NCI-H1105 (cell line): ENCODE data around the gene TNNT1.

ENCODE experiments used
- DNase-seq: peaks from one replicate; lab custom pipeline; 2025; lab: John Stamatoyannopoulos, UW

The TNNT1 gene

DNA sequence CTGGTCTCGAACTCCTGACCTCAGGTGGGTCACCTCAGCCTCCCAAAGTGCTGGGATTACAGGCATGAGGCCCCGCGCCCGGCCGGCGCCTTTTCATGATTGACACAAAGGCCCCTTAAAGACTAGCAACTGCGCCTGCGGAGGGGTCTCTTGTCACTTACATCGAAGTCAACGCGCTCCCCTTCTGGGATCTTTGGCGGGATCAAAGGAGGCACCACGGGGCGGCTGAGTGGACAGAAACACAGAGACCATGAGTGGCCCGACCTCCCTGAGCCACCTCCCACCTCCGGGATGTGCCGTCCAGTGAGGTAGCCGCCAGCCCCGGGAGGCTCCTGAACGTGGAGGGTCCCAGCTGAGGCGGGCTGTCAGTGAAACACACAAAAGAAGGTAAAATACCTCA lies 7.3 kb downstream of the TNNT1 start:
- no peak for DNase-seq

DNA sequence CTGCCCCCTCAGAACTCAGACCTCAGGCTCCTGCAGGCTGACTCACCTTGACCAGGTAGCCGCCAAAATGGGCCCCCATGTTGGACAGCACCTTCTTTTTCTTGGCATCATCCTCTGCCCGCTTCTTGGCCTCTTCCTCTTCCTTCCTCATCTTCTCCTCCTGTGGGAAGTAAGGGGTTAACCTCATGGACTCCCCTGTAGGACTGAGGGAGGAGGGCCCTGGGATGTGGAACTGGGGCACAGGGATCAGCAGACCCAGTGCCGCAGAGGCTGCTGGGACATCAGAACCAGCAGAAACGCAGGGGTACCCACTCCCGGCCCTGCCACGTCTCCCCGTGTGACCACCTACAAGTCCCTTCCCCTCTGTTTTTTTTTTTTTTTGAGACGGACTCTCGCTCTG lies 11.1 kb downstream of the TNNT1 start:
- DNase-seq: no peak

DNA sequence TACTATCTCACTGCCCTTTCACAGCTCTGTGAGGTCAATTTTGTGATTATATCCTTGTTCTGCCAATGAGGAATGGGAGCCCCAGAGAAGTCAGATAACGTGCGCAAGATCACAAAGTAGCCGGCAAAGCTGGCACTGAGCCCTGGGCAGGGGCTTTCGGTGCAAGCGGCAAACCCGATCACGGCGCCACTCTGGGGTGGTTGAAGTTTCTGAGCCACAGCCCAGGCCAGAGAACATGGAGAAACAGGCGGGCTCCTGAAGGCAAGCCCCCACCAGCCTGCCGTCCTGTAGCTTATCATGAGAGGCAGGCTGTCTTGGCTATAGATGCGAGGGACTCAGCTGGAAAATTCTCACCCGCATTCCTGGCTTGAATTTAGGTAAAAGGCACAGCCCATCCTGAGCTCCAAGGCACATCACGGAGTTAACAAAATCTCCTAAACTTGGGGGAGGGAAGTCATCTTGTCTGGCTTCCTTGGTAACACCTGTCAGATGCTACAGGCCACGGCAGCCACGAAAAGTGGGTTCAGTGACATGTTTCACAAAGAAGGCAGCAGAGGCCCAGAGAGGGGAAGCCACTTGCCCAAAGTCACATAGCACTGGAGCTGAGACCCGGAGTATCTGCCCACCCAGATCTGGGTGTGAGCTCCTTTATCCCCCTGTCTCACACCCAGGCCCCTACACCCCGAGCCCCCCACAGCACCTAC lies 12.5 kb downstream of the TNNT1 start:
- DNase-seq: no peak

DNA sequence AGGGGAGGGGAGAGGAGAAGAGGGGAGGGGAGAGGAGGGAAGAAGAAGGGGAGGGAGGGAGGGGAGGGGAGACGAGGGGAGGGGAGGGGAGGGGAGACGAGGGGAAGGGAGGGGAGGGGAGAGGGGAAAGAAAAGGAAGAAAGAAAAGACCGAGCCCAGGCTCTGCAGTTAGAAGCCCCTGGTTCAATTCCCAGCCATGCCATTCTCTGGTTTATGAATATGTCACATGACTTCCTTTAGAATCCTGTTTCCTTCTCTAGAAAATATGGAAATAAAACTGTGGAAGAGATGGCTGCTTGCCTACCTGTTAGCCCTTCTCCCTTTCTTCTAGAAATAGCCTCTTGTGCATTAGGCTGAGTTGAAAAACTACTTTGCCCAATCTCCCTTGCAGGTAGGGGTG lies 14.3 kb downstream of the TNNT1 start:
- no peak for DNase-seq

DNA sequence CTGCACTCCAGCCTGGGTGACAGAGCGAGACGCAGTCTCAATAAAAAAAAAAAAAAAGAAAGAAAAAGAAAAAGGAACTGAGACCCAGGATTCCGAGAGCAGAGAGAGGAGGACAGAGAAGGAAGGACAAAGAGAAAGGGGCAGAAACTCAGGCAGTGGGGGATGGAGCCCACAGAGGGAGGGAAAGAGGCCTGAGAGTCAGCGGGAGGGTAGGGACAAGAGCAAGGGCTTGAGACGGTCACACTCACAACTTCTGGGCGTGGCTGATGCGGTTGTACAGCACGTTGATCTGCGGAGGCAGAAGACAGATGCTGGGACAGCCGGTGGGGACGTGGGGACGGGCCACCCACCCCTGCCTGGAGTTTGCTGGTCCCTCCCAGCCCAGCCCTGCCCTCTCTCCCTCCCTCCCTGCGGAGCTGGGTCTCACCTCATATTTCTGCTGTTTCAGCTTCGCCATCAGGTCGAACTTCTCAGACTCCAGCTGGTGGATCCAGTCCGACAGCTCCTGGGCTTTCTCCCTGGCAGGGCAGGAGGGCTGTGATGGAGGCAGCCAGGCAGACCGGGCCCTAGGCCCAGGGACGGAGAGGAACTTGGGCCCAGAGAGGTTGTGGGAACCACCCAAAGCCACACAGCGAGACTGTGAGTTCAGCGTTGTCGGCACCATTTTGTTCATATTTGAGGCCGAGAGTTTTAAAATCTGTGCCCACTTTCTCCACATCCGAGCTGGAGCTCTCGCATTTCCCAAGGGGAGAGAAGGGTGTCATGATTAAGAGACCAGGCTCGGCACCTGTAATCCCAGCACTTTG lies 15.2 kb downstream of the TNNT1 start:
- no peak for DNase-seq

DNA sequence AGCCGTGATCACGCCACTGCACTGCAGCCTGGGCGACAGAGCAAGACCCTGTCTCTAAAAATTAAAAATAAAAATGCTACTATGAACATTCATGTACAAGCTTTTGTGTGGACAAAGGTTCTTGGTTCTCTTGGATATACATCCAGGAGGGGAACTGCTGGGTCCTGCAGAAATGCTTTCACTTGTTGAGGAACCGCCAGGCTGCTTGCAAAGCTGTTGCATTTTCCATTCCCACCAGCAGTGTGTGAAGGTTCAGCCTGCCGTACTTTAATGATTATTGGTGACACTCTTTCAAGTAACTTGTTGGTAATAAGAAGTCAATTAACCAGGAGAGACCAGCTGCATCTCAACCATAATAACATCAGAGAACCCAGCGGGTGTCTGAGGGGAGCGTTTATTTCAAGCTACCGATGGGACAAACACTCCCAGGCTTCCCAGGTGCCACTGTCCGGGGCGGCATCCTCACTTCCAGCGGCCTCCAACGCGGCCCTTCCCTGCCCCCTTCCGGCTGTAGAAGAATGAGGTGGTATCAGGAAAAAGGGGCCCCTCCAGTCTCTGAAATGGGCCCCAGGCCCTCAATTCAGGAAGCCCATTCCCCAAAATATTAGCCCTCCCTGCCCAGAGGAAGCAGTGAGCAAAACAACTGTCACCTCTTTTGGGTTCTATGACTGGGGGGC lies 16.4 kb downstream of the TNNT1 start:
- DNase-seq: no peak

DNA sequence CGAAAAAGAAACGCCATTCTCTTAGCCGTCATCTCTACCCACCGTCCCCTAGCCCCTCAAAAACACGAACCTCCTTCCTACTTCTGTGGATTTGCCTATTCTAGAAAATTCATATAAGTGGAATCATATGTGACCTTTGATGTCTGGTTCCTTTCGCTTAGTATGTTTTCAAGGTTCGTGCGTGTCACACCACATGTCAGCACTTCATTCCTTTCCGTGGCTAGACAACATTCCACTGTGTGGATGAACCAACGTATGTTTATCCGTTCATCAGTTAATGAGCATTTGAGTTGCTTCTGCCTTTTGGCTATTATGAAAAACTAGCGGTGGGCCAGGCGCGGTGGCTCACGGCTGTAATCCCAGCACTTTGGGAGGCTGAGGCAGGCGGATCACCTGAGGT lies 17.6 kb downstream of the TNNT1 start:
- no peak for DNase-seq

DNA sequence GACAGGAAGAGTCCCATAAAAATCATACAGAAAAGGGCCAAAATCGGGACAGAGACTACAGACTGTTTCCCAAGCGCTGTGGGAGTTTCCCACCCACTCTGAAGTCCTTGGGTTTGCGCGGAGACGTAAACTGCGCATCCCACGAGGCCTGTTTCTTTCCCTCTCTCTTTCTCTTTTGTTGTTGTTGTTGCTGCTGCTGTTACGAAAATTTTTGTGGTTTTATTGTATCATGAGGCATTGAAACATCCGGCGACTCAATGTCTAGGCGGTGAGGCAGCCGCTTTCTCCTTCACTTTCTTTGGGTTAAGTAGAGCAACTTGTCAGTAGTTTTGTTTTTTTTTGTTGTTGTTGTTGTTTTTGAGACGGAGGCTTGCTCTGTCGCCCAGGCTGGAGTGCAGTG lies 30.0 kb downstream of the TNNT1 start:
- DNase-seq: no peak

DNA sequence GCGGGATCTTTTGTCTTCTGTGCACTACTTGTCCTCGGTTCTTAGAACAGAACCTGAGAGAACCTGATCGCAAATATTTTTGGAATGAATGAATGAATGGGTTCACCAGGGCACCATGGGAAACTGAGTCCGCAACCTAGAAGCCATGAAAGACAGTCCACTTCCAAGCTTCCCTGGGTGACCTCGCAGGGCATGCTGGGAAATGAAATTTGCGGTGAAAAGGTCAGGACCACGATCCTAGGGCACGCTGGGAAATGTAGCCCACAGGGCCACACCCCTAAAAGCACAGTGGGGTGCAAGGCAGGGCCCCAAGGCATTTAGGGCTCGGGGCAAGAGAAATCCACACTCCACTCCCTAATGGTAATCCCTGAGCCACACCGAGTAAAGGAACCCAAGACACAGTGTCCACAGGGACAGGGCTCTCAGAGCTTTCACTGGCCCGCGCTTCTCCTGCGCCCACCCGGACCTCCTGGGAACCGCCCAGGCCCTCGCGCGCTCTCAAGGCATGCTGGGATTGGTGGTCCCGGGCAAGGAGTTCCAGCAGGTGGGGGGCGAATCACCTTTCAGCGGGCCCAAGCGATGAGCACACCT lies 30.5 kb downstream of the TNNT1 start:
- DNase-seq: no peak

DNA sequence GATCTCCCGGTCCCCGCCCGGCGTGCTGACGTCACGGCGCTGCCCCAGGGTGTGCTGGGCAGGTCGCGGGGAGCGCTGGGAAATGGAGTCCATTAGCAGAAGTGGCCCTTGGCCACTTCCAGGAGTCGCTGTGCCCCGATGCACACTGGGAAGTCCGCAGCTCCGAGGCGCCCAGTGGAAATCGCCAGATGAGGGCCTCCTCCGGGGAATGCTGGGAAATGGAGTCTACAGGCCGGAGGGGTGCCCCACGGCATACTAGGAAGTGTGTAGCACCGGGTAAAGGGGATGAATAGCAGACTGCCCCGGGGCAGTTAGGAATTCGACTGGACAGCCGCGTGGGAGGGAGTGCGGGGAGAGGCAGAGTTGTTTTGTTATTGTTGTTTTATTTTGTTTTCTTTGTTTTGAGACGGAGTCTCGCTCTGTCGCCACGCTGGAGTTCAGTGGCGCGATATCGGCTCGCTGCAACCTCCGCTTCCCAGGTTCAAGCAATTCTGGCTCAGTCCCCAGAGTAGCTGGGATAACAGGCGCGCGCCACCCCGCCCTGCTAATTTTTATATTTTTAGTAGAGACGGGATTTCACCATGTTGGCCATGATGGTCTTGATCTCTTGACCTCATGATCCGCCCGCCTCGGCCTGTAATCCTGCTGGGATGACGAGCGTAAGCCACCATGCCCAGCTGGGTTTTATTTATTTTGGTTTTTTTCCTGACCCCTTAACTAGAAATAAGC lies 31.2 kb downstream of the TNNT1 start:
- peak; percentile 99 for DNase-seq

DNA sequence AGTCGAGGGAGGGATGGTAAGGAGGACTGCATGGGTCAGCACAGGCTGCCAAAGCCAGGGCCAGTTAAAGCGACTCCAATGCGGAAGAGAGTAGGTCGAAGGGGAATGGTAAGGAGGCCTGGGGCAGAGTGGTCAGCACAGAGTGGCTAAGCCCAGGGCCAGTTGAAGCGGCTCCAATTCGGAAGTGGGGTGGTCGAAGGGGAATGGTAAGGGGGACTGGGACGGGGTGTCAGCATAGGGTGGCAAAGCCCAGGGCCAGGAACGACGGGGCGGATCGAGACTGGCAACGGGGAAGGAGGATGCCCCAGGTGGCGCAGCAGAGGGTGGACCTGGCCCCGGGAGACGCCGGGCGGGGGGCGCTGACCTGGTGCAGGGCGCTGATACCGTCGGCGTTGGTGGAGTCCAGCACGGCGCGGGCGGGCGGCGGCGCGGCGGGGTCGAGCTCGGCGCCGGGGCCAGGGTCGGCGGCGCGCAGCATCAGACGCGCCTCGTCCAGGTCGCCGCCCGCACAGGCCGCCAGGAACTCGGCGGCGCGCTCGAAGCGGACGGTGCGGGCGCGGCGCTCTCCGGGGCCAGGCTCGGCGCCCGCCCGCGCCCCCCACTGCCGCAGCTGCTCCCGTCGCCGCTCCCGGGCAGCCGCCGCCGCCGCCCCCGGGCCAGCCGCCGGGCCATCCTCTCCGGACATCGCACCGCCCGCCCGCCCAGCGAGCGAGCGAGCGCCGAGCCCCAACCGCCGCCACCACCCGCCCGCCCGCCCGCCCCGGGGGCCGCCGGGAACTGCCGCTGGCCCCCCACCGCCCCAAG lies 31.9 kb downstream of the TNNT1 start, which contains the start of gene PPP1R12C:
PPP1R12C (minus strand) TSS at position 779 of the 804 bp plus-strand sequence; CDS start at position 685, 94 bp downstream.
- DNase-seq: no peak

DNA sequence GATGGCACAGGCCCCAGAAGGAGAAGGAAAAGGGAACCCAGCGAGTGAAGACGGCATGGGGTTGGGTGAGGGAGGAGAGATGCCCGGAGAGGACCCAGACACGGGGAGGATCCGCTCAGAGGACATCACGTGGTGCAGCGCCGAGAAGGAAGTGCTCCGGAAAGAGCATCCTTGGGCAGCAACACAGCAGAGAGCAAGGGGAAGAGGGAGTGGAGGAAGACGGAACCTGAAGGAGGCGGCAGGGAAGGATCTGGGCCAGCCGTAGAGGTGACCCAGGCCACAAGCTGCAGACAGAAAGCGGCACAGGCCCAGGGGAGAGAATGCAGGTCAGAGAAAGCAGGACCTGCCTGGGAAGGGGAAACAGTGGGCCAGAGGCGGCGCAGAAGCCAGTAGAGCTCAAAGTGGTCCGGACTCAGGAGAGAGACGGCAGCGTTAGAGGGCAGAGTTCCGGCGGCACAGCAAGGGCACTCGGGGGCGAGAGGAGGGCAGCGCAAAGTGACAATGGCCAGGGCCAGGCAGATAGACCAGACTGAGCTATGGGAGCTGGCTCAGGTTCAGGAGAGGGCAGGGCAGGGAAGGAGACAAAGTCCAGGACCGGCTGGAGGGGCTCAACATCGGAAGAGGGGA lies 32.7 kb downstream of the TNNT1 start:
- DNase-seq: no peak

DNA sequence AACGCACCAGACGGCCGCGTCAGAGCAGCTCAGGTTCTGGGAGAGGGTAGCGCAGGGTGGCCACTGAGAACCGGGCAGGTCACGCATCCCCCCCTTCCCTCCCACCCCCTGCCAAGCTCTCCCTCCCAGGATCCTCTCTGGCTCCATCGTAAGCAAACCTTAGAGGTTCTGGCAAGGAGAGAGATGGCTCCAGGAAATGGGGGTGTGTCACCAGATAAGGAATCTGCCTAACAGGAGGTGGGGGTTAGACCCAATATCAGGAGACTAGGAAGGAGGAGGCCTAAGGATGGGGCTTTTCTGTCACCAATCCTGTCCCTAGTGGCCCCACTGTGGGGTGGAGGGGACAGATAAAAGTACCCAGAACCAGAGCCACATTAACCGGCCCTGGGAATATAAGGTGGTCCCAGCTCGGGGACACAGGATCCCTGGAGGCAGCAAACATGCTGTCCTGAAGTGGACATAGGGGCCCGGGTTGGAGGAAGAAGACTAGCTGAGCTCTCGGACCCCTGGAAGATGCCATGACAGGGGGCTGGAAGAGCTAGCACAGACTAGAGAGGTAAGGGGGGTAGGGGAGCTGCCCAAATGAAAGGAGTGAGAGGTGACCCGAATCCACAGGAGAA lies 33.5 kb downstream of the TNNT1 start:
- DNase-seq: no peak

DNA sequence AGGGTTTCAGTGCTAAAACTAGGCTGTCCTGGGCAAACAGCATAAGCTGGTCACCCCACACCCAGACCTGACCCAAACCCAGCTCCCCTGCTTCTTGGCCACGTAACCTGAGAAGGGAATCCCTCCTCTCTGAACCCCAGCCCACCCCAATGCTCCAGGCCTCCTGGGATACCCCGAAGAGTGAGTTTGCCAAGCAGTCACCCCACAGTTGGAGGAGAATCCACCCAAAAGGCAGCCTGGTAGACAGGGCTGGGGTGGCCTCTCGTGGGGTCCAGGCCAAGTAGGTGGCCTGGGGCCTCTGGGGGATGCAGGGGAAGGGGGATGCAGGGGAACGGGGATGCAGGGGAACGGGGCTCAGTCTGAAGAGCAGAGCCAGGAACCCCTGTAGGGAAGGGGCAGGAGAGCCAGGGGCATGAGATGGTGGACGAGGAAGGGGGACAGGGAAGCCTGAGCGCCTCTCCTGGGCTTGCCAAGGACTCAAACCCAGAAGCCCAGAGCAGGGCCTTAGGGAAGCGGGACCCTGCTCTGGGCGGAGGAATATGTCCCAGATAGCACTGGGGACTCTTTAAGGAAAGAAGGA lies 34.4 kb downstream of the TNNT1 start:
- no peak for DNase-seq

DNA sequence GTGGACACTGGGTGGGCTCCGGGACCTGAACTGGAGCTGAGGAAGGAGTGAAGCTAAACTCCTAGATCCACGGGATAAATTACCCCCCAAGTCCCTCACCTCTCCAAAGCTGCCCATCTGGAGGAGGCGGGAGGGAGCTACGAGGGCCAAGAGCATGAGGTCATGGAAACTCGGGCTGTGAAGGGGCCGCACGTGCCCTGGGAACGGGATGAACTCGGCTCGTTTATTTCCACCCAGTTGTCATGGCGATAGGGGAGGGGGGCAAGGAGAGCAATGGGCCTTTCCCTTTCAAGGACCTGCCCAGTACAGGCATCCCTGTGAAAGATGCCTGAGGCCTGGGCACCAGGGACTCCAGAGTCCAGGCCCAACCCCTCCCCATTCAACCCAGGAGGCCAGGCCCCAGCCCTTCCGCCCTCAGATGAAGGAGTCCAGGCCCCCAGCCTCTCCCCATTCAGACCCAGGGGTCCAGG lies 35.4 kb downstream of the TNNT1 start:
- DNase-seq: no peak

DNA sequence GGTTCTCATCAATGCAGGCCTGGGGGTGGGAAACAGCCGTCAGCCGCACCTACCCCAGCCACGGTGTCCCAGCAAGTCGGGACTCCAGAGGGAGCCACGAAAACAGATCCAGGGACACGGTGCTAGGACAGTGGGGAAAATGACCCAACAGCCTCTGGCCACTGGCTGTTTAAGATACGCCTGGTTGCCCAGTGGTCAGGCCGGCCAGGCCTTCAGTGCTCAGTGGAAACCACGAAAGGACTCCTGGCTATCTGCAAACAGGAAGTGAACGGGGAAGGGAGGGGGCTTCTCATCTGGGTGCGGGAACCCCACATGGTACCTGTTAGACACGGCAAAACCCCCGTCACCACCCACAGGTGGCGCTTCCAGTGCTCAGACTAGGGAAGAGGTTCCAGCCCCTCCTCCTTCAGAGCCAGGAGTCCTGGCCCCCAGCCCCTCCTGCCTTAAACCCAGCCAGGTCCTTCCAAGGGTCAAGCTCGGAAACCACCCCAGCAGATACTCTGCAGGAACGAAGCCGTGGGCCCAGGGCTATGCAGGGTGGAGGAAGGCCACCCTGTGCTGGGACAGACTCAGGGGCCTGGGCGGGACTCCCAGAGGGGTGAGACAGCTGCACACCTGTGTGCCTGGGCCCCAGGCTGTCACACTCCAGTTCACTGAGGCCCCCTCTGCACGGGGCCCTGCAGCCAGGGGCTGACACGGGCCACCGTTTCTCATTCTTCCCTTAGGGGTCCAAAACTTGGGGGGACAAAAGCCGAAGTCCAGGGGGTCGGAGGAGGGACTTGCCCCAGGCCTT lies 36.0 kb downstream of the TNNT1 start:
- no peak for DNase-seq

DNA sequence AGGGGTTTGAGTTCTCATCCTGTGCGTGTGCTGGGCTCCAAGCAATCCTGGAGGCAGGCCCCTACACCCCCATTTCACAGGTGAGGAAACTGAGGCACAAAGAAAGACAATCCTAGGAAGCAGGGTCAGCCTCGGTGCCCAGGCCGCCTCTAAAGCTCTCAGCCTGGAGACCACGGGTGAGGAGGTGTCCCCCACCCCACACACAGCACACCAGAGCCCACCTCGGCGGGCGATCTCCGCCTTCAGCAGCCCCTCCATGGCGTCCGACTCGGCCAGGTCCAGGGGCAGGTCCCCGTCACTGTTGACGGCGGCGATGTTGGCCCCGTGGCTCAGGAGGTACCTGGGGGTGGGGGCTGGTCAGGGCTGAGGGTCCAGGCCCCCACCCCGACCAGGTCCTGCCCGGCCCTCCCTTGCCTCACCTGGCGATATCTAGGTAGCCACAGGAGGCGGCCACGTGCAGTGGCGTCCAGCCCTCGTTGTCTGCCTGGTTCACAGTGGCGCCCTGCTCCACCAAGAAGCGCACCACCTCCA lies 36.7 kb downstream of the TNNT1 start:
- no peak for DNase-seq

DNA sequence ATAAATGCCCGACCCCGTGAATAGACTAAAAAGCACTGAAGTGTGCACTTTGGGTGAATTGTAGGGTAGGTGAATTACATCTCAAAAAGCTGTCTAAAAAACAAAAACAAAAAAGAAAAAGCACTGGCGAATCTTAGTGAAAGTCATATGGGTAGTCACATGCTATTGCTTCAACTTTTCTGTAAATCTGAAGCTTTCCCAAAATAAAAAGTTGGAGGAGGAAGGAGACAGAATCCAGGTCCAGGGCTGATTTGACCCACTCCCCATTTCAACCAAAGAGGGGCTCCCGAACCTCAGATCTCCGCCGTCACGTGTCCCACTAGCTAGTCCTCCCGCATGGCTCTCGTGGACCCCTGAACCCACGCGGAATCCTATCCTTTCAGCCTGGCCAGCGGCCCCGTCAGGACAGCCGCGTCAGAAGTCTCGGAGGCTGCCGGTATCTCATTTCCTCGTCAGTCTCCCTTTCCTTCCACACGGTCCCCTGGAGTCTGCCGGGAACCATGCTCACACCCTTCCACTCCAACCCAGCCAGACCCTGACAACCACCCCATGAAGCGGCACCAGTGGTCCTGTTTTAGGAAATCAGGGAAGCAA lies 37.7 kb downstream of the TNNT1 start:
- DNase-seq: no peak
